ENCODE results near the gene PAK4. TPM values are rescaled to one million over a fixed set of nuclear protein-coding genes. Genes with fewer than 3 reads are reported as not detected.
A peak's percentile ranks its signal among the peaks of the same experiment; 100 is the strongest.

PAK4 gene
- total and polyA plus RNA-seq, 2 of the 13 experiments (the other 11 are each of a cell fraction or from before 2014, with no cell fraction given), result 9.5 to 17.8 TPM

DNA sequence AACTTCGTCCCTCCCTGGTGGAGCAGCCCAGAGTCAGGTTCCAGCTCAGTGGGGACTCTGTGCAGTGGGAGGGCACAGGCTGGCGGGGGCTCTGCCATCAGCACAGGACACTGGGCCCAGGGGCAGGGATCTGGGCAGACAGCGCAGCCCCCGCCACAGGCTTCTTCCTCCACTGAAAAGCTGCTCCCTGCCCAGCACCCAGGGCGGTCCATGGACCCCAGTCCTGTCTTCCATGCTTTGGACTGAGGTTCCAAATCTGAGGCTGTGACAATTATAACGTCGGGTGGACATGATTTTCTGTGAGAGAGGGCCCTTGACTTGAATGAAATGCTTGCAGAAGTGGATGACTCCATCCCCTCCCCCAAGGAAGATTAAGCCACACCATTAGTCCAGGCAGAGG lies 50.0 kb downstream of the PAK4 start (continued):
- TF ChIP-seq MTF1 (CRISPR knock-in tag; IDR thresholded peaks at IDR 0.05) (no peak), ZNF598 (CRISPR knock-in tag; IDR thresholded peaks at IDR 0.05; ENCODE audit: borderline replicate concordance) (no peak), ZNF629 (CRISPR knock-in tag; conservative IDR thresholded peaks at IDR 0.05) (no peak), NBN (conservative IDR thresholded peaks at IDR 0.05) (no peak), NR2F2 (IDR thresholded peaks at IDR 0.05; ENCODE audit: borderline replicate concordance, low read depth) (no peak)

DNA sequence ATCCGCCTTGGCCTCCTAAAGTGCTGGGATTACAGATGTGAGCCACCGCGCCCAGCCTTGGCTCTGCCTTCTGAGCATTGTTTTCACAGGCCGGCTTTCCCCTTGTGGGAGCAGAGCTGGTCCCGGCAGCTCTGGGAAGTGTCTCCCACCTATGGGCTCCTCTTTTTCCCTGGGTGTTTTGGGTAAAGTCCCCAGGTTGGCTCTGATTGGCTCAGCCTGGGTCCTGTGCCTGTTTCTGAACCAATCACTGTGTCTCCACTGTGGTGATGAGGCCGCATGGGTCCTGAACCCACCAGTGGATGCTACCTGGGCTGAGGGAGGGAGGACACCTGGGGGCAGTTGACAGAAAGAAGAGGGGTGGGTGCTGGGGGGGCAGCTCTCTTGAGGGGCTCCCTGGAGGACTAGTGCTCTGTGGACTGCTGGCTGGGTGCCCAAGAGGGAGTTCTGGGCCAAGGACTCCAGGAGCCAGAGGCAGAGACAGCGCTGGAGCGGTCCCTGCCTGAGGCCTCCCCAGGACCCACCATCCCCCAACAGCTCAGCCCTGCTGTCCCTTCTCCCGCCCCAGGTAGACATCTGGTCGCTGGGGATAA lies 51.6 kb downstream of the PAK4 start:
- Histone ChIP-seq H3K4me1 (ENCODE audit: insufficient read depth, low read length) (peaks cover 9% of the 10 kb centered on the region), H3K36me3 (replicated peaks in 1 of 2; ENCODE audit: control insufficient read depth in 1 of 2, insufficient read depth in 2 of 2, low read length in 2 of 2) (peaks cover 11 to 36% of the 10 kb centered on the region in 2 experiments; a peak in 4 of 5 replicates), H3K4me3 (replicated peaks in 1 of 3; ENCODE audit: insufficient read depth in 1 of 3, low read depth in 2 of 3, low read length in 3 of 3) (no peak overlapping the region), H2AFZ (ENCODE audit: low read length) (no peak overlapping the region), H3K9ac (ENCODE audit: insufficient read depth, low read depth, low read length) (no peak overlapping the region), H3K27ac (ENCODE audit: extremely low read length, insufficient read depth, low read length) (no peak overlapping the region), H3K9me3 (ENCODE audit: low read length) (no peaks in the 10 kb centered on the region), H3K27me3 (ENCODE audit: control insufficient read depth in 1 of 2, insufficient read depth in 2 of 2, low read length in 2 of 2) (no peaks in the 10 kb centered on the region; a peak in 1 of 5 replicates), H3K79me2 (ENCODE audit: insufficient read depth, low read length) (no peaks in the 10 kb centered on the region), H4K20me1 (ENCODE audit: insufficient read depth, low read length) (no peaks in the 10 kb centered on the region), H3K4me2 (ENCODE audit: low read depth, low read length) (no peak overlapping the region)
- in situ Hi-C loops (cut with HindIII; ENCODE audit: extremely low pct_ligation_motif_present, low pct_unique_long_range_greater_than_20kb), result no loop called here
- ChIA-PET POLR2A (no interaction called here), CTCF (ENCODE audit: low intra/inter-chr PET ratio, low total read pairs) (no interaction called here)
- no TSS peak for BruUV-seq (replicated peaks)
- FAIRE-seq, result no peak
- ATAC-seq, result no peak
- WGBS (ENCODE audit: low lambda C conversion rate), result 86% methylated on average over 1 of the region's 10 CpGs
- intact Hi-C loops (cut with micrococcal nuclease; ENCODE audit: unreplicated experiment), result no loop called here
- DNase-seq (ENCODE audit: low spot score), result no peak
- TF ChIP-seq, protein P1, sequence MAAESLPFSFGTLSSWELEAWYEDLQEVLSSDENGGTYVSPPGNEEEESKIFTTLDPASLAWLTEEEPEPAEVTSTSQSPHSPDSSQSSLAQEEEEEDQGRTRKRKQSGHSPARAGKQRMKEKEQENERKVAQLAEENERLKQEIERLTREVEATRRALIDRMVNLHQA (CRISPR knock-in tag; IDR thresholded peaks at IDR 0.05), result no peak
- TF ChIP-seq SRF (IDR thresholded peaks at IDR 0.05; ENCODE audit: low read depth, low read length), result no peak
- TF ChIP-seq AGO2 (optimal IDR thresholded peaks at IDR 0.05; ENCODE audit: low read depth, low read length), result peak; percentile 15
- TF ChIP-seq MAFG (CRISPR knock-in tag; IDR thresholded peaks at IDR 0.05), result no peak
- no peak for TF ChIP-seq ZSCAN25 (CRISPR knock-in tag; IDR thresholded peaks at IDR 0.05)

Measured in HepG2 (cell line).